Urinary bladder (tissue), 4 donors: ENCODE data around the gene TMEM132C. TPM values are rescaled to one million over a fixed set of nuclear protein-coding genes. Genes with fewer than 3 reads are reported as not detected.

Experiments
- DNase-seq: peaks from one replicate; pipeline ENCODE4 v3.0.0-alpha.2; 2015; ENCODE audit errors: extremely low spot score
- H3K27ac ChIP-seq: one replicate; pipeline ENCODE4 v1.5.1; 2013; ENCODE audit warnings: low read depth, mild to moderate bottlenecking, moderate library complexity
- H3K36me3 ChIP-seq: one replicate; pipeline ENCODE4 v1.6.1; 2013; ENCODE audit warnings: mild to moderate bottlenecking, moderate library complexity; ENCODE audit not compliant: insufficient read depth
- H3K4me1 ChIP-seq: one replicate; pipeline ENCODE4 v1.6.1; 2013; ENCODE audit warnings: mild to moderate bottlenecking, moderate library complexity; ENCODE audit not compliant: insufficient read depth
- H3K4me3 ChIP-seq: one replicate; pipeline ENCODE4 v1.5.1; 2013; ENCODE audit warnings: low read depth, low read length
- WGBS: extraction: QIAGEN DNeasy Blood & Tissue Kit; methylation state at CpG from one replicate; pipeline ENCODE4 v1.1.7; 2013; 5-methylcytosine and 5-hydroxymethylcytosine counted together
- polyA plus RNA-seq: library from polyadenylated mRNA; stranded (reverse); fragments of 200-250 nt; gene quantifications from one replicate; pipeline ENCODE4 v1.2.3, GENCODE V29; 2013
- total RNA-seq: library from RNA; depleted of rRNA; stranded (reverse); fragments of >200 nt; gene quantifications from one replicate; pipeline ENCODE4 v1.2.3, GENCODE V29; 2014
- donor health status: healthy with polysubstance abuse.
- donor health status: healthy.

TMEM132C gene
- total and polyA plus RNA-seq, 2 donors = 11.1 to 20.9 TPM

DNA sequence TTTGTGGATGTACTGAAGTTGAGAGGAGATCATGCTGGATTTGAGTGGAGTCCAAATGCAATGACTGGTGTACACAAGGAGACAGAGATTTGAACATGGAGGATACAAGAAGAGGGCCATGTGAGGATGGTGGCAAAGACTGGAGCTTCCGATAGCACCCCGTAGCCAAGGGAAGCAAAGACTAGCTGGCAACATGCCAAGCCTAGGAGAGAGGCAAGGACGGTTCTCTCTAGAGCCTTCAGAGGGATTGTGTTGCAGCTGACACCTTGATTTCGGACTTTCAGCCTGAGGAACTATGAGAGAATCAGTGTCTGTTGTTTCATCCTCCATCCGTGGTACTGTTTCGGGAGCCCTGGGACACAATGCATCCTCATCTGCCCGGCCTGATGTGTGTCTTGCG is 354.3 kb downstream of the TMEM132C start:
- Histone ChIP-seq H3K4me1 (no peaks in the 10 kb centered on the region), H3K27ac (no peak overlapping the region), H3K36me3 (no peaks in the 10 kb centered on the region), H3K4me3 (no peak overlapping the region)
- WGBS = 90% methylated on average over 8 of the region's 8 CpGs
- DNase-seq = no peak

GRCh38 chr12:128623748-128624147 is 356.8 kb downstream of the TMEM132C start:
- 91% methylated on average over 6 of the region's 6 CpGs for WGBS
- no peak overlapping the region for H3K27ac ChIP-seq
- H3K36me3 ChIP-seq = no peaks in the 10 kb centered on the region

DNA sequence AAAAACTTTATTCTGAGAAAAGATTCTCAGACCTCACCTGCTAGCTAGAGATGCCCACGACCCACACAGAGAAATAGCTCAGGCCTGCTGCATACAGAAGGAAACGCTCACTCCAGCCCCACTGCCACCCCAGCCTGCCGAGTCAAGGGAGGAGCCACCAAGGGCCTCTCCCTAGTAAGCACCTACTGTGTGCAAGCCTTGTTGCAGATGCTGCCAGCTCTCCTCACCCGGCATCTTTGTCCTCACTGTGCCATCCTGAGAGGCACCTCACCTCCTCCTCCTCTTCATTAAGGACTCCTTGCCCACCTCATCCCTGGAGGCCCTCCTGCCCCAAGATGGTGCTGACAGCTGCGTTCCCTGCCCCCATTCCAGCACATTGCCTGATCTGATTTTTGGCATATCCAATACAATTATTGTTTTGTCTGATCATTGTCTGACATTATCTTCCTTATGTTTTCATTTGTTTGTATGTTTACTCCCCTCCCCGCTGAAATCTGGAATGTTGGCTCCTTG is 359.9 kb downstream of the TMEM132C start:
- DNase-seq = no peak
- Histone ChIP-seq H3K4me1 (no peaks in the 10 kb centered on the region), H3K36me3 (no peaks in the 10 kb centered on the region), H3K4me3 (no peak overlapping the region), H3K27ac (no peak overlapping the region)
- WGBS = 80% methylated on average over 6 of the region's 6 CpGs

More at GRCh38 chr12:128623748-128624147, 356.8 kb downstream of the TMEM132C start:
- Histone ChIP-seq H3K4me1 (no peaks in the 10 kb centered on the region), H3K4me3 (no peak overlapping the region)
- DNase-seq = no peak

DNA sequence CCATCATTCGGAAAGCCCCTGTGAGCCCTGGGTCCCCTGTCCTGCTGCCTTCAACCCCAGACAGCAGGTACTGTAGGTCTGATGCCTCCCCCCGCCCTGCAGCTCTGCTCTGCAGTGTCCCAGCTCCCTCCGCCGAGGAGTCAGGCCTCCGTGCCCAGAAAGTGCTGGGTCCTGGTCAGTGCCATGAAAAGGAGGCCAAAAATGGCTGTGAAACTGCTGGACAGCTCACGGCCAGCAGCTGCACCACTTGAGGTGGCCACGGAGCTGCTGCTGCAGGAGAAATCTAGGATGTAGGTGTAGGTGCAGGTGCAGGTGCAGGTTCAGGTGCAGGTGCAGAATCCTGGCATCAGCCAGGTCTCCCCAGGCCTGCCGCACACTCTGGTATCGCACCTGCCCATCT is 360.7 kb downstream of the TMEM132C start:
- WGBS = 81% methylated on average over 9 of the region's 9 CpGs
- Histone ChIP-seq H3K36me3 (no peaks in the 10 kb centered on the region), H3K4me1 (no peaks in the 10 kb centered on the region), H3K4me3 (no peak overlapping the region), H3K27ac (no peak overlapping the region)
- DNase-seq = no peak

DNA sequence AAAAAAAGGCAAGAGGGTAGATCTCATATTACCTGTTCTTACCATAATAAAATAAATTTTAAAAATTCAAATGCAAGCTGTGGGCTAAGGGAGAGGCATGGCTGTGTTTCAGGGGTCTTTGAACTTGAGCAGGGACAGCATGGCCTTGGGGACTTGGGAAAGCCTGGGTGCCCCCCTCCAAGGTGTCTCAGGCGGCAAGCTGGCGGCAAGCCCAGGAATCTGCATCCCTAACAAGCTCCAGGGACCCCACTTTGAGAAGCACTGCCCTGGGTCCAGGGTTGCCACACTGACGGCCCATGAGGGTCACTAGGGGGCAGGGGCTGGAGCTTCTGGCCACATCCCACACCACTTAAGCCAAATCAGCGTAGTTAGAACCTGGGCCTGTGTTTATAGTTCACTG is 363.0 kb downstream of the TMEM132C start:
- 90% methylated on average over 4 of the region's 4 CpGs for WGBS

DNA sequence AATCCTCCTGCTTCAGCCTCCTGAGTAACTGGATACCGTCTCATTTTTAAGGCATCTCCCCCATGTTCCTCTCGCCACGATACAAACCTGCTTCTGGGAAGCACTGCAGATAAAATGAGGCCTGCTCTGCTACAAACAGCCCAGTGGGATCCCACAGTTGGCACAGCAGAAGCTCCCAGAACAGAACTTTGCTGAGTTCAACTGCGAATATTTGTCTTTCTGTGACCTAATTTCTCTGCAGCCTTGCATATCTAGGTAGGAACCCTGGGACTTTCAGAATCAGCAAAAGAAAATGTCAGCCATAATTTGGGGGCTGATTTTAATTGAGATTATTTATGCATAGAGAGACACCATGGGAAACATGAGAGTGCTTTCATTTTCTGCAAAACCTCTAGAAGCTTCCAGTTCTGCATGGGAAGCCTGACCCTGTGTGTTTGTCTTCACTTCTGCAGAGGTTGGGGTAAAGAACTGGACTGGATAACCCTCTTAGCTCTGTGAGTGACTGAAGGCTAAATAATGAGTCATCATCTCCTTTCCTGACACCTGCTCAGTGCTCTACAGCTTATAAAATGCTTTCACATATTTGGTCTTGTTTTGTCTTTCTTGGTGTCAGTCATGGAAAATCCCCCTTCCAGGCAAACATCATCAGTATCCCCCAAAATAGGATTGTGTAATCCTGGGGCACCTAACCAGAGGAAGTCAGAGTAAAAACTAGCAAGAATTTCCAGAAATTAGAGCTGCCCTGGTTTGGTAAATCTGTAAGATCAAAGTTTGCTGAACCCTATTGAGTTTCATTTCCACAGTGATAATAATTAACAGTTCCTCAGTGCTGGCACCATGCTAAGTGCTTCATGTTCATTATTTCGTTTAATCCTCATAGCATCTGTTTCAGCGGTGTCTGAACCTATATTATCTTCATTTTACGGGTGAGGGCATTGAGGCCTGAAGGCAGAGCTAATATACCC is 371.0 kb downstream of the TMEM132C start:
- no peaks in the 10 kb centered on the region for H3K4me1 ChIP-seq
- H3K36me3 ChIP-seq = no peaks in the 10 kb centered on the region
- DNase-seq = no peak
- no peak overlapping the region for H3K27ac ChIP-seq
- no peak overlapping the region for H3K4me3 ChIP-seq
- WGBS = 90% methylated on average over 7 of the region's 7 CpGs

More for the DNA sequence above, 363.0 kb downstream of the TMEM132C start:
- no peak for DNase-seq
- Histone ChIP-seq H3K27ac (no peak overlapping the region), H3K4me1 (no peaks in the 10 kb centered on the region), H3K36me3 (no peaks in the 10 kb centered on the region), H3K4me3 (no peak overlapping the region)

GRCh38 chr12:128639089-128639488 is 372.1 kb downstream of the TMEM132C start:
- DNase-seq = no peak
- no peak overlapping the region for H3K4me3 ChIP-seq

DNA sequence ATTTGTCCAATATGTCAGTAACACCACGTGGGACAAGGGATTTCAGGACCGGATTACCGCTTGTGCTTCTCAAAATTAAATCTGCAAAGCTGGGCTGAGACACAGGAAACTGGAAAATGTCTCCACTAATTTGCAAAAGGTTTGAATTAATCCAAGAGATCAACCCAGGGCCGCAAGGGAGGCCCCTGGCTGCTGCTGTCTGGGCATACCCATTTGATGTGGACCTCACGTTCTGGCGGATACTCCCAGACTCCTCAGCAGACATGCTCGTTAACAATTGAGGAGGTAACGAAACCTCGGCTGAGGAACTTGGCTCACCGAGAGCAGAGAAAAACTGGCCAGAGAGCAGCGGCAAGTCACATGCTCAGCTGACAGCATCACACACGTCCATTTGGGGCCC is 376.2 kb downstream of the TMEM132C start:
- Histone ChIP-seq H3K4me1 (no peaks in the 10 kb centered on the region), H3K27ac (no peak overlapping the region), H3K4me3 (no peak overlapping the region), H3K36me3 (no peaks in the 10 kb centered on the region)
- no peak for DNase-seq
- WGBS = 26% methylated on average over 12 of the region's 12 CpGs

More at GRCh38 chr12:128639089-128639488, 372.1 kb downstream of the TMEM132C start:
- no peaks in the 10 kb centered on the region for H3K4me1 ChIP-seq
- H3K27ac ChIP-seq = no peak overlapping the region
- no peaks in the 10 kb centered on the region for H3K36me3 ChIP-seq

- 73% methylated on average over 15 of the region's 15 CpGs for WGBS
- Histone ChIP-seq H3K36me3 (no peaks in the 10 kb centered on the region), H3K4me1 (no peaks in the 10 kb centered on the region), H3K4me3 (no peak overlapping the region), H3K27ac (no peak overlapping the region)
- DNase-seq = no peak
Observed at GRCh38 chr12:128644664-128645296, 377.8 kb downstream of the TMEM132C start.

GRCh38 chr12:128649902-128650301 is 382.9 kb downstream of the TMEM132C start:
- Histone ChIP-seq H3K36me3 (no peaks in the 10 kb centered on the region), H3K4me1 (no peaks in the 10 kb centered on the region), H3K4me3 (no peak overlapping the region), H3K27ac (no peak overlapping the region)
- no peak for DNase-seq
- 42% methylated on average over 1 of the region's 1 CpG for WGBS

GRCh38 chr12:128652136-128652751 is 385.3 kb downstream of the TMEM132C start:
- no peak overlapping the region for H3K27ac ChIP-seq
- H3K4me1 ChIP-seq = no peaks in the 10 kb centered on the region
- WGBS = 81% methylated on average over 17 of the region's 17 CpGs
- H3K36me3 ChIP-seq = no peaks in the 10 kb centered on the region
- no peak overlapping the region for H3K4me3 ChIP-seq
- DNase-seq = no peak

- H3K4me1 ChIP-seq = no peaks in the 10 kb centered on the region
- WGBS = 79% methylated on average over 8 of the region's 8 CpGs
- H3K27ac ChIP-seq = no peak overlapping the region
- DNase-seq = no peak
- H3K36me3 ChIP-seq = no peaks in the 10 kb centered on the region
- no peak overlapping the region for H3K4me3 ChIP-seq
Observed at GRCh38 chr12:128654468-128654867, 387.5 kb downstream of the TMEM132C start.

DNA sequence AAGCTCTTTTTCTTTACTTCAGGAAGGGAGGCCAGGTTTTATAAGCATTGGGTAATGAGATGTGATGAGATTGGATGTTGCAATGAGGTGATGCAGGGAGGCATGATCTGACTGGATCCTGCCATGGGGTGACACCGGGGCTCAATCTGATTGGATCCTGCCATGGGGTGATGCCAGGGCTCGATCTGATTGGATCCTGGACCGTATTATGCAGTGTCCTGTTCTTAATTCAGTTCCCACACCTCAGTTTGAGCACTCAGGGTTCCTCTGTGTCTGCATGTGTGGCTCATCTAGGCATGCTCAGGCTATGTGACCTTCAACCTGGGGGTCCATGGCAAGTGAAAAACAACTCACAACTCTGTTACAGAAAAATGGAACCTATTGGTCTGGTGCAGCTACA is 390.4 kb downstream of the TMEM132C start:
- Histone ChIP-seq H3K27ac (no peak overlapping the region), H3K4me1 (no peaks in the 10 kb centered on the region), H3K36me3 (no peaks in the 10 kb centered on the region), H3K4me3 (no peak overlapping the region)
- no peak for DNase-seq
- 90% methylated on average over 3 of the region's 3 CpGs for WGBS
